WTC11 (cell line): ENCODE results near the gene JAKMIP3.

Experiments
- ESRRA ChIP-seq: sonication (generic); formaldehyde crosslinking; IDR thresholded peaks from 2 replicates; pipeline ENCODE4 v1.8.1; 2022; ENCODE audit warnings: mild to moderate bottlenecking, missing genetic modification reagents, borderline replicate concordance
- FOXJ3 ChIP-seq: sonication (generic); formaldehyde crosslinking; IDR thresholded peaks from 2 replicates; pipeline ENCODE4 v1.9.0; 2021; ENCODE audit warnings: missing genetic modification reagents, mild to moderate bottlenecking, borderline replicate concordance
- NR1H2 ChIP-seq: sonication (generic); formaldehyde crosslinking; IDR thresholded peaks from 2 replicates; pipeline ENCODE4 v1.9.0; 2021; ENCODE audit warnings: mild to moderate bottlenecking, moderate library complexity, missing genetic modification reagents
- NR2C2 ChIP-seq: sonication (generic); formaldehyde crosslinking; IDR thresholded peaks from 2 replicates; pipeline ENCODE4 v1.8.0; 2022; ENCODE audit warnings: mild to moderate bottlenecking, missing genetic modification reagents
- ZNF232 ChIP-seq: sonication (generic); formaldehyde crosslinking; IDR thresholded peaks from 2 replicates; pipeline ENCODE4 v1.8.0; 2022; ENCODE audit warnings: mild to moderate bottlenecking, missing genetic modification reagents
- ZNF263 ChIP-seq: sonication (generic); formaldehyde crosslinking; IDR thresholded peaks from 2 replicates; pipeline ENCODE4 v1.8.1; 2022; ENCODE audit warnings: low read depth, mild to moderate bottlenecking, moderate library complexity, missing genetic modification reagents
- ZNF396 ChIP-seq: fragments of 250-450 bp; sonication (Bioruptor Pico); IDR thresholded peaks from 2 replicates; pipeline ENCODE4 v1.8.0; 2021; ENCODE audit warnings: mild to moderate bottlenecking, moderate library complexity, borderline replicate concordance
- TF ChIP-seq, protein P1 (sequence below): sonication (generic); formaldehyde crosslinking; IDR thresholded peaks from 2 replicates; pipeline ENCODE4 v1.8.1; 2022; ENCODE audit warnings: mild to moderate bottlenecking, missing genetic modification reagents, moderate library complexity, borderline replicate concordance
- TF ChIP-seq, protein P2 (sequence below): fragments of 200-600 bp; IDR thresholded peaks from 2 replicates; pipeline ENCODE4 v1.8.0; 2022; ENCODE audit warnings: antibody characterized with exemption
- TF ChIP-seq, protein P3 (sequence below): sonication (generic); formaldehyde crosslinking; conservative IDR thresholded peaks from 2 replicates; pipeline ENCODE4 v1.8.1; 2023; ENCODE audit warnings: mild to moderate bottlenecking, low read depth, missing genetic modification reagents, moderate library complexity
- TF ChIP-seq, protein P4 (sequence below): sonication (generic); formaldehyde crosslinking; IDR thresholded peaks from 2 replicates; pipeline ENCODE4 v1.8.0; 2023; ENCODE audit warnings: mild to moderate bottlenecking, missing genetic modification reagents
- TF ChIP-seq, protein P5 (sequence below): sonication (generic); formaldehyde crosslinking; conservative IDR thresholded peaks from 2 replicates; pipeline ENCODE4 v1.8.1; 2022; ENCODE audit warnings: mild to moderate bottlenecking, missing genetic modification reagents
- TF ChIP-seq, protein P6 (sequence below): fragments of 250-450 bp; sonication (Bioruptor Pico); IDR thresholded peaks from 2 replicates; pipeline ENCODE4 v1.8.0; 2021; ENCODE audit warnings: mild to moderate bottlenecking

DNA sequence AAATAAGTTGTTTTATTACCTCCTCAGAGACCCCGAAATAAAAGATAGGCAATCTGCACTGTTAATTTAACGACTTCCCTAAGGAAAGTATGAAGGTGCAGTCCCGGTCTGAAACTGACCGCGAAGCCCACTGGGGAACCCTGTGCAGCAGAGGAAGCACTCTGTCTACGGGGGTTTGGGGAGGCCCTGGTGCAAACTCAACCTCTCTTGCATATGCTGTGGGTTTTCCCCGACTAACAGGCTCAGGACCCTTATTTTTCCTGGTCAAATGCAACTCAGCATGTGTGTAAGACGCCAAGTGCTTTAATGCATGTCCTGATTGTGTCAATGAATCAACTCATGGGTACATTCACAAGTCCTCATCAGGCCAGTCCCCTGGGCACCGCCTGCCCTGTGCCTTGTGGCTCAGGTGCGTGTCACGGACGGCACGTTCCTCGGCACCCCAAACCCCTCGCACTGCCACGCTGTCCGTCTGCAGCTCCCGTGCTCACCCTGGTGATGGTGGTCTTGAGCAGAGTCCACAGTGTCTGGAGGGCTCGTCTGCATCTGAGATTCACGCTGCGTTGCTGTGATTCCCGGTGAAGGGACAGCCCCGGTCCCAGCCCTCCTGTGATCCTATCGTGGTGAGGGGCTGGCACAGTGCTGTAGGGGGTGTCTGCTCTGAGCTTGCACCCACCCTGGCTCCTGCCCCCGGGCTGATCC is 33.8 kb downstream of the JAKMIP3 start:
- TF ChIP-seq, protein P1, sequence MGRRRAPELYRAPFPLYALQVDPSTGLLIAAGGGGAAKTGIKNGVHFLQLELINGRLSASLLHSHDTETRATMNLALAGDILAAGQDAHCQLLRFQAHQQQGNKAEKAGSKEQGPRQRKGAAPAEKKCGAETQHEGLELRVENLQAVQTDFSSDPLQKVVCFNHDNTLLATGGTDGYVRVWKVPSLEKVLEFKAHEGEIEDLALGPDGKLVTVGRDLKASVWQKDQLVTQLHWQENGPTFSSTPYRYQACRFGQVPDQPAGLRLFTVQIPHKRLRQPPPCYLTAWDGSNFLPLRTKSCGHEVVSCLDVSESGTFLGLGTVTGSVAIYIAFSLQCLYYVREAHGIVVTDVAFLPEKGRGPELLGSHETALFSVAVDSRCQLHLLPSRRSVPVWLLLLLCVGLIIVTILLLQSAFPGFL (CRISPR knock-in tag): no peak
- TF ChIP-seq, protein P2, sequence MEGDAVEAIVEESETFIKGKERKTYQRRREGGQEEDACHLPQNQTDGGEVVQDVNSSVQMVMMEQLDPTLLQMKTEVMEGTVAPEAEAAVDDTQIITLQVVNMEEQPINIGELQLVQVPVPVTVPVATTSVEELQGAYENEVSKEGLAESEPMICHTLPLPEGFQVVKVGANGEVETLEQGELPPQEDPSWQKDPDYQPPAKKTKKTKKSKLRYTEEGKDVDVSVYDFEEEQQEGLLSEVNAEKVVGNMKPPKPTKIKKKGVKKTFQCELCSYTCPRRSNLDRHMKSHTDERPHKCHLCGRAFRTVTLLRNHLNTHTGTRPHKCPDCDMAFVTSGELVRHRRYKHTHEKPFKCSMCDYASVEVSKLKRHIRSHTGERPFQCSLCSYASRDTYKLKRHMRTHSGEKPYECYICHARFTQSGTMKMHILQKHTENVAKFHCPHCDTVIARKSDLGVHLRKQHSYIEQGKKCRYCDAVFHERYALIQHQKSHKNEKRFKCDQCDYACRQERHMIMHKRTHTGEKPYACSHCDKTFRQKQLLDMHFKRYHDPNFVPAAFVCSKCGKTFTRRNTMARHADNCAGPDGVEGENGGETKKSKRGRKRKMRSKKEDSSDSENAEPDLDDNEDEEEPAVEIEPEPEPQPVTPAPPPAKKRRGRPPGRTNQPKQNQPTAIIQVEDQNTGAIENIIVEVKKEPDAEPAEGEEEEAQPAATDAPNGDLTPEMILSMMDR: no peak
- TF ChIP-seq ESRRA (CRISPR knock-in tag) (no peak), ZNF263 (no peak), NR2C2 (no peak), NR1H2 (CRISPR knock-in tag) (no peak), FOXJ3 (CRISPR knock-in tag) (no peak), ZNF396 (CRISPR knock-in tag) (no peak), ZNF232 (no peak)
- TF ChIP-seq, protein P3, sequence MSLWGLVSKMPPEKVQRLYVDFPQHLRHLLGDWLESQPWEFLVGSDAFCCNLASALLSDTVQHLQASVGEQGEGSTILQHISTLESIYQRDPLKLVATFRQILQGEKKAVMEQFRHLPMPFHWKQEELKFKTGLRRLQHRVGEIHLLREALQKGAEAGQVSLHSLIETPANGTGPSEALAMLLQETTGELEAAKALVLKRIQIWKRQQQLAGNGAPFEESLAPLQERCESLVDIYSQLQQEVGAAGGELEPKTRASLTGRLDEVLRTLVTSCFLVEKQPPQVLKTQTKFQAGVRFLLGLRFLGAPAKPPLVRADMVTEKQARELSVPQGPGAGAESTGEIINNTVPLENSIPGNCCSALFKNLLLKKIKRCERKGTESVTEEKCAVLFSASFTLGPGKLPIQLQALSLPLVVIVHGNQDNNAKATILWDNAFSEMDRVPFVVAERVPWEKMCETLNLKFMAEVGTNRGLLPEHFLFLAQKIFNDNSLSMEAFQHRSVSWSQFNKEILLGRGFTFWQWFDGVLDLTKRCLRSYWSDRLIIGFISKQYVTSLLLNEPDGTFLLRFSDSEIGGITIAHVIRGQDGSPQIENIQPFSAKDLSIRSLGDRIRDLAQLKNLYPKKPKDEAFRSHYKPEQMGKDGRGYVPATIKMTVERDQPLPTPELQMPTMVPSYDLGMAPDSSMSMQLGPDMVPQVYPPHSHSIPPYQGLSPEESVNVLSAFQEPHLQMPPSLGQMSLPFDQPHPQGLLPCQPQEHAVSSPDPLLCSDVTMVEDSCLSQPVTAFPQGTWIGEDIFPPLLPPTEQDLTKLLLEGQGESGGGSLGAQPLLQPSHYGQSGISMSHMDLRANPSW: no peak
- TF ChIP-seq, protein P4, sequence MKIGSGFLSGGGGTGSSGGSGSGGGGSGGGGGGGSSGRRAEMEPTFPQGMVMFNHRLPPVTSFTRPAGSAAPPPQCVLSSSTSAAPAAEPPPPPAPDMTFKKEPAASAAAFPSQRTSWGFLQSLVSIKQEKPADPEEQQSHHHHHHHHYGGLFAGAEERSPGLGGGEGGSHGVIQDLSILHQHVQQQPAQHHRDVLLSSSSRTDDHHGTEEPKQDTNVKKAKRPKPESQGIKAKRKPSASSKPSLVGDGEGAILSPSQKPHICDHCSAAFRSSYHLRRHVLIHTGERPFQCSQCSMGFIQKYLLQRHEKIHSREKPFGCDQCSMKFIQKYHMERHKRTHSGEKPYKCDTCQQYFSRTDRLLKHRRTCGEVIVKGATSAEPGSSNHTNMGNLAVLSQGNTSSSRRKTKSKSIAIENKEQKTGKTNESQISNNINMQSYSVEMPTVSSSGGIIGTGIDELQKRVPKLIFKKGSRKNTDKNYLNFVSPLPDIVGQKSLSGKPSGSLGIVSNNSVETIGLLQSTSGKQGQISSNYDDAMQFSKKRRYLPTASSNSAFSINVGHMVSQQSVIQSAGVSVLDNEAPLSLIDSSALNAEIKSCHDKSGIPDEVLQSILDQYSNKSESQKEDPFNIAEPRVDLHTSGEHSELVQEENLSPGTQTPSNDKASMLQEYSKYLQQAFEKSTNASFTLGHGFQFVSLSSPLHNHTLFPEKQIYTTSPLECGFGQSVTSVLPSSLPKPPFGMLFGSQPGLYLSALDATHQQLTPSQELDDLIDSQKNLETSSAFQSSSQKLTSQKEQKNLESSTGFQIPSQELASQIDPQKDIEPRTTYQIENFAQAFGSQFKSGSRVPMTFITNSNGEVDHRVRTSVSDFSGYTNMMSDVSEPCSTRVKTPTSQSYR: no peak
- TF ChIP-seq, protein P5, sequence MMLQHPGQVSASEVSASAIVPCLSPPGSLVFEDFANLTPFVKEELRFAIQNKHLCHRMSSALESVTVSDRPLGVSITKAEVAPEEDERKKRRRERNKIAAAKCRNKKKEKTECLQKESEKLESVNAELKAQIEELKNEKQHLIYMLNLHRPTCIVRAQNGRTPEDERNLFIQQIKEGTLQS (CRISPR knock-in tag): no peak
- TF ChIP-seq, protein P6, sequence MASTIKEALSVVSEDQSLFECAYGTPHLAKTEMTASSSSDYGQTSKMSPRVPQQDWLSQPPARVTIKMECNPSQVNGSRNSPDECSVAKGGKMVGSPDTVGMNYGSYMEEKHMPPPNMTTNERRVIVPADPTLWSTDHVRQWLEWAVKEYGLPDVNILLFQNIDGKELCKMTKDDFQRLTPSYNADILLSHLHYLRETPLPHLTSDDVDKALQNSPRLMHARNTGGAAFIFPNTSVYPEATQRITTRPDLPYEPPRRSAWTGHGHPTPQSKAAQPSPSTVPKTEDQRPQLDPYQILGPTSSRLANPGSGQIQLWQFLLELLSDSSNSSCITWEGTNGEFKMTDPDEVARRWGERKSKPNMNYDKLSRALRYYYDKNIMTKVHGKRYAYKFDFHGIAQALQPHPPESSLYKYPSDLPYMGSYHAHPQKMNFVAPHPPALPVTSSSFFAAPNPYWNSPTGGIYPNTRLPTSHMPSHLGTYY (CRISPR knock-in tag): no peak
